Stimulated activated CD4-positive, alpha-beta T cell treated with anti-CD3 and anti-CD28 coated beads, TNF-alpha, amount 100 ng/mL, for 24 hours (primary cell): ENCODE results near the gene PTPRR.
"Not testable (repeated sequence)": the region's sequence is repeated elsewhere in the genome, so short reads cannot be mapped to it uniquely, and the experiment has no call there.

Experiments used
- DNase-seq, 3 experiments: peaks; one replicate each; pipeline ENCODE4 v3.0.0-alpha.2; 2020; ENCODE audit warnings: low read depth in 3 of 3

Gene PTPRR

DNA sequence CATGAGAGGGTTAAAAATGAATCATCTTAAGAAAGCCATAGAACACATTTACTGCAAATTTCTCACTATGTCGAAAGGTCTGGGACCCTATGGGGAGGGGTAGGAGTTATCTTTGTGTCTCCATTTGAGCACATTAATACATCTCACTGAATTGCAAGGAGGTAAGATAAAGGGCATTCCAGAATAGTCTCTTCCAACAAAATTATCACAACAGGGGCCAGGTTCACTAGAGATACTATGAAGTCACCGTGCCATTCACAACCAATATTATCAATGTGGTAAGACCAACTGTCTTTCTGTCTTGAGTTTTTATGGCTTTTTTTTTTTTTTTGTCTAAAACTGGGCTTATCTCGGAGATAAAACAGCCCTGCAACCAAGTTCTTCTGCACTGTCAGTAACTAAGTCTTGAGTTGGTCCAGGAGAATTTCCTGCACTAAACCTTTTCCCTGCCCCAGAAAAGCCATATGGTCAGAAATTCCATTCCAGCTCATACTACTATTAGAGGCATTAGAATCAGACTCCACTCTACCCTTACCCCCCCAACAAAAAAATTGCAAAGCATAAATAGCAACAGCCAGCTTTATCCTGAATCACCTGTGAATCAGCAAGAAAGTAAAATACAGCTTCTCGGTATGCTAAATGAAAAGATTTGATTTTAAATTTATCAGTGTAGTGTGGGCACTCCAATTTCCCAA, 79.7 kb downstream of the PTPRR start:
- DNase-seq = no peak

- no peak for DNase-seq
Measured at GRCh38 chr12:70839544-70839943, 81.0 kb downstream of the PTPRR start.

DNA sequence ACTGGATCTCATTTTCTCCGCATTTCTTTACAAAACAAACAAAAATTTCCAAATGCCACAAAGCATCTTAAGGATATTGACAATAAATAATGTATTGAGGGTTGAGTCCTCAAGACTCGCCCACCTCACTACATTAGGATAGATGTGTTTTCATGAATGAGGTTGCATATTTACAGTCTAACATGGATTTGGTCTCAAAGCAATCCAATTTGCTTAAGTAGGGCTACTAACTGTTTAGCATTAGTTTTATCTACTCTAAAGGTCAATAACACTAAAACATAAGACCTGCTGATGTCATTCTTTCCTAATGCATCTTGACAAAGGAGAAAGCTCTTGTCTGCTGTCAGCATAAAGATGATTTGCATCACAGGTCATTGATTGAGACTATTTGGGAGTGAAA, 82.4 kb downstream of the PTPRR start:
- no peak for DNase-seq

GRCh38 chr12:70837026-70837425, 83.5 kb downstream of the PTPRR start:
- no peak for DNase-seq

- no peak for DNase-seq
Measured at GRCh38 chr12:70835948-70836347, 84.6 kb downstream of the PTPRR start.

DNA sequence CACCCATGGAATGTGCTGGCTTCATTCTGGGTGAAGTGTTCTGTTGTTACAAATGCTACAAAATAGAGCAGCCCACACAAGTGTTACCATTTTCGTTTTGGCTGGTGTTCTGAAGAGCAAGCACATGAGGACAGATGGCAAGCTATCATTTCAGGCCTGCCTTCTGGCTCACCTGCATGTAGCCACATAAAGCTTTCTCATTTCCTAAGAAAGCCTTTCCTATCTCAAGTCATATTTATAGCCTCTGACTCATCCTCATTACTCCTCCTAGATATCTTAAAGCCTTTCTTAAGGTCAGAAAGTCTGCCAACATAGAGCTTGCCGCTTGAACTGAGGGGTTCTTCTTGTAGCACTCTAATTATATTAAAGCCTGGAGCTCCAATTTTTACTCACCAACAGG, 89.0 kb downstream of the PTPRR start:
- no peak for DNase-seq

- DNase-seq = no peak
Measured at GRCh38 chr12:70830221-70831061, 90.1 kb downstream of the PTPRR start.

- no peak for DNase-seq
Measured at GRCh38 chr12:70829070-70829469, 91.5 kb downstream of the PTPRR start.

GRCh38 chr12:70828351-70828750, 92.2 kb downstream of the PTPRR start:
- DNase-seq = no peak

DNA sequence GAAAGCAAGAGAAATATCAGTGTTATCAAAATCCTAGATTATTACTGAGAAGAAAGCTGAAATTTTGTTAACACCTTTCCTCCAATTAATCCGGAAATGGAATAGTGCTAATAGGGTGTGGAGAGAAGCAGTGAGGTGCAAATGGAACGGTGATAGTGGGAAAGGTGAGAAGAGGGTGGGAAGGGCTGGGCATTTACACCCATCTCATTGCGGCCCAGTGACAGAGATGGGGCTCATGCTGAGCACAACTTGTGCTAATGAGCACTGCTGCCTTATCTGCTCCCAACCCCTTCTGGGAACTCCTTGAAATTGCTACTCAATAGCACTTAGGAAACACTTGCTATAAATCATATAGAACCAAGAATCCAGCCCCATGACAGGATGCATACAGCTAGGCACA, 94.4 kb downstream of the PTPRR start:
- DNase-seq = no peak

DNA sequence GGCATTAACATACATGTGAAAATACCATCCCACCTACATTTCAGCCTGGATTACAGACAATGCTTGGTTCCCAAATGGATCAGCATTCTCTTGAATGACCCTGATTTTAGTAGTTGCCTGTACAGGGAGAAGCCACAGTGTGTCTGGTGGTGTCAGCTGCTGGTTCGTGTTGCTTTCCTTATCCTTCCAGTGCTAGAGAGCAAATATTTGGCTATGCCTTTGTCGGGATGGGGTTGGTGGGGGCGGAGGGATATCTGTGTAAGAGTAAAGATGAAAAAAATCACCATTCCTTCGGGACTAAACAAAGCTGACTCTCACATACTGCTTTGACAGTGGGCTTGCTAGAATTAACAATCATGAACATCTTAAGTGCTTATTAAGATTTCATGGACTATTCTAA, 96.0 kb downstream of the PTPRR start:
- no peak for DNase-seq

- no peak for DNase-seq
Measured at GRCh38 chr12:70823182-70823976, 97.2 kb downstream of the PTPRR start.

GRCh38 chr12:70822412-70822811, 98.1 kb downstream of the PTPRR start:
- DNase-seq = no peak

DNA sequence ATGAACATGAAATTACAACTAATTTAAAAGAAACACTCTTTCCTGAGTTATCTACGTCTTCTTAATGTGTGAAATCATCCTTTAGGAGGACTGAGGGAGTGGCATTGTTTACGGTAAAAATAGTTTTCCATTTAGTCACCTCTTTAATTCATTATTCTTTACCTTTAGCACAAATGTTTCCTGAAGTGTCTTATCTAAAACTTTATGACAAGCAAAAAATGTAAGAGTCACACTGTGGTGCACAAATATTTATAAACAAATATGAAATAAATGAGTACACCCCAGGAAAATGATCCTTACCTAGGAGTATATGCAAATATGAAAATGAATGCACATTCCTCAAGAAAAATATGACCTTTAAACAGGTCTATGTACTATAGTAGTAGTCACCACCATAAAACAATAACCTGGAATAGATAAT, 104.6 kb downstream of the PTPRR start:
- no peak for DNase-seq

GRCh38 chr12:70815056-70815455, 105.5 kb downstream of the PTPRR start:
- no peak for DNase-seq

DNA sequence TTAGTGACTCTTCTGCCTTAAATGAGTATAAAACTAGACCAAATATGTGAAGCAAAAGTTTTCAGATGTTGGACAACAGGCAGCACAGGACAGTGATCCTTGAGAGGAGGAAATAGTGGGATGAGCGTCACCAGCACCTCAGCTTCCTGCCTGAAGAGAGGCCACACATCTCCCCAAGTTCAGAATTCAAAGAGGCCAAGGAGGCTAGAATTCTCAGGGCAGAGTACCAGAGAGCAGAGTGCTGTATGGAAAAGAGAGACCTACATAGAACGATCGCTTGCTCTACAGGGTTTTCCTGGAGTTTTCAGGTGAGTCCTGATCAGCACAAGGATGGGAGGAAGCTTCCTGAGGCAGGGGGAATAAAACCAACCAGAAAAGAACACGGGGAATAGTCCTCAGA, 107.0 kb downstream of the PTPRR start:
- DNase-seq = no peak

GRCh38 chr12:70812136-70812535, 108.4 kb downstream of the PTPRR start:
- DNase-seq = no peak

GRCh38 chr12:70809887-70810286, 110.7 kb downstream of the PTPRR start:
- no peak for DNase-seq

DNA sequence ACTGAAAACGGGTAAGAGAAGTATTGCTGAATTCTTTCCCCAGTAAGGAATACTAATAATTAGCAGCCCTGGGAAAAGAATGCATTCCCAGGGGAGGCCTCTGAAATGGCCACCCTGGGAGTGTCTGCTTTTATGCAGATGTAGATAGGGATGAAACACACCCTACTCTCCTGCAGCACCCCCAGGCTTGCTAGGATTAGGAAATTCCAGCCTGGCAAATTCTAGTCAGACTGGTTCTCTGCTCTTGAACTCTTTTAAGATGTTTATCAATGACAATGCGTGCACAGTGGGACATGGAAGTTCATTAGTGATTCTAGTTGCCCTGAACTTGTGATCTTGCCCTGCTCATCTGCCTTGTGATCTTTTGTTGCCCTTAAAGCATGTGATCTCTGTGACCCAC, 112.5 kb downstream of the PTPRR start:
- DNase-seq = not testable (repeated sequence)

DNA sequence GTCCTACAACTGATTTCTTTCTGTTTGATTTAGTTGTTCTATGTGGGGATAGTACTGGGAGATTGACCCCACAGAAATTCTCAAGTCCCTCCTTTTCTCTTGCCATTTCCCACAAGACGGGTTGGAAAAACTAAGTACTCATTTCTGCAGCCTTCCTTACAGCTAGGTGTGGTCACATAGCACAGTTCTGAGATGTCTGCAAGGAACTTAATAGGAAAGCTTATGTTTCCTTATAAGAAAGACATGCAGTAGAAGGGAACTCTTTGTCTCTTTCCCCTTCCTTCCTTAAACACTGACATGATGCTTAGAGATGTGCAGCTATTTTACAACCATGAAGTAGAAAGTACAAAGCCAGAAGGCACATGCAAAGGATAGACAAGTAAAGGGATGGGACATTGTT, 113.7 kb downstream of the PTPRR start:
- DNase-seq = no peak

DNA sequence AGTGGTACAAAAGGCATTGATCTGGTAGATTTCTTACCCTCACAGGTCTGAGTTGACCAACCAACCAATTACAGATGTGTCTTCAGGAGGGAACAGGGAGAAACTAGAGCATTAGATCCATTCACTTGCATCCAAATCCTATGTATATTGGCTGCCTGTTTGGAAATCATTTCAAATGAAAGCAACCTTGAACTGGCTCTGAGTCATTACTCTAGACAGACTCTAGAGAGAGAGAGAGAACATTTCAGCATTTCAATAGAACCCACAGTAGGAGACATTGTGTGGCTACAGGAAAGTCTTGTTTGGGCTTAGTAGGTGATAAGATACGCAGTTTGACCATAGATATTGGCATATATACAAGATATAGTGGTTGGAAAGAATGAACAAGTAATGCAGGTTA, 114.5 kb downstream of the PTPRR start:
- no peak for DNase-seq

GRCh38 chr12:70798016-70798783, 122.3 kb downstream of the PTPRR start:
- no peak for DNase-seq
